ENCODE measurements around the gene KCNJ10.

Gene KCNJ10

DNA sequence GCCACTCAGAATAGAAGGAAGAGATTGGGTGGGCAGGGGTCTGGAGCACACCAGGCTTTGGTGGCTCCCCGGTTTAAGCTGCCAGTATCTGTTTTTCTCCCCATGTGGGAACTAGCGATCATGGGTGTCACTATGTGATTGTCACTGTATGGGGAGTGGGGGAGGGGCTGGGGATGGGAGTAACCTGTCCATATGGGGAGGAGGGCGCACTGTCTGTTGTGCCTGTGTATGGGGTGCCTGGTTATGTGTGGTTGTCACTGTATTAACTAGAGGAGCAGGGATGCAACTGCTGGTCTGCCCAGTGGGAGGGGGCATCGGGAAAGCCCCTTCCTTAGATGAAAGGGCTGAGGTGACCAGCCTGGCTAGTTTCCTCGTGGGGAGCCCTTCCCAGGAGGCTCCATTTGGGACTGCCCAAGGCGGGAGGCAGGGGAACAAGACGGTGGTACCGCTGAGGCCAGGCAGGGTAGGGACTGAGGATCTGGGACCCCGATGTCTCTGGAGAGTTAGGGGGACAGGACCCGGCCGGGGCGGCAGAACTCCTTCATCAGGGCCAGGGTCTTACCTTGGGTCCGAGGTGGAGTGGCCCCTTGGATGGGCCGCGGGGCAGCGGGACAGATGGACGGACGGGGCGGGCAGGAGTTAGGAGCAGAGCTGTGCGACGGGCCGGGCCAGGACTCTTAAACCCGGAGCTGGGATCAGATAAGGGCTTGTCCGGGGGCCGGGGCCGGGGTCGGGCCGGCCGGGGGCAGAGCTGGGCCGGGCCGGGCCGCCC, at the start of gene KCNJ10:
Gene KCNJ10 (minus strand): TSS at position 701 of the 772 bp plus-strand sequence. CDS start 27,628 bp downstream, outside the sequence.
- TF ChIP-seq RAD21 (IDR thresholded peaks at IDR 0.05; ENCODE audit: low read depth) (no peak), CREB1 (IDR thresholded peaks at IDR 0.05; ENCODE audit: low read depth) (no peak), TCF12 (IDR thresholded peaks at IDR 0.05; ENCODE audit: low read depth) (no peak), EGR1 (IDR thresholded peaks at IDR 0.05) (no peak), EP300 (IDR thresholded peaks at IDR 0.05; ENCODE audit: borderline replicate concordance) (no peak), NFIC (IDR thresholded peaks at IDR 0.05) (no peak), TAF1 (IDR thresholded peaks at IDR 0.05; ENCODE audit: low read depth) (no peak), FOXM1 (IDR thresholded peaks at IDR 0.05; ENCODE audit: borderline replicate concordance, low read depth) (no peak), YY1 (IDR thresholded peaks at IDR 0.05; ENCODE audit: low read depth) (no peak), ZBTB7A (IDR thresholded peaks at IDR 0.05; ENCODE audit: low read depth) (no peak), CEBPB (IDR thresholded peaks at IDR 0.05) (no peak), TEAD4 (IDR thresholded peaks at IDR 0.05) (no peak)
- TF ChIP-seq, protein P1, sequence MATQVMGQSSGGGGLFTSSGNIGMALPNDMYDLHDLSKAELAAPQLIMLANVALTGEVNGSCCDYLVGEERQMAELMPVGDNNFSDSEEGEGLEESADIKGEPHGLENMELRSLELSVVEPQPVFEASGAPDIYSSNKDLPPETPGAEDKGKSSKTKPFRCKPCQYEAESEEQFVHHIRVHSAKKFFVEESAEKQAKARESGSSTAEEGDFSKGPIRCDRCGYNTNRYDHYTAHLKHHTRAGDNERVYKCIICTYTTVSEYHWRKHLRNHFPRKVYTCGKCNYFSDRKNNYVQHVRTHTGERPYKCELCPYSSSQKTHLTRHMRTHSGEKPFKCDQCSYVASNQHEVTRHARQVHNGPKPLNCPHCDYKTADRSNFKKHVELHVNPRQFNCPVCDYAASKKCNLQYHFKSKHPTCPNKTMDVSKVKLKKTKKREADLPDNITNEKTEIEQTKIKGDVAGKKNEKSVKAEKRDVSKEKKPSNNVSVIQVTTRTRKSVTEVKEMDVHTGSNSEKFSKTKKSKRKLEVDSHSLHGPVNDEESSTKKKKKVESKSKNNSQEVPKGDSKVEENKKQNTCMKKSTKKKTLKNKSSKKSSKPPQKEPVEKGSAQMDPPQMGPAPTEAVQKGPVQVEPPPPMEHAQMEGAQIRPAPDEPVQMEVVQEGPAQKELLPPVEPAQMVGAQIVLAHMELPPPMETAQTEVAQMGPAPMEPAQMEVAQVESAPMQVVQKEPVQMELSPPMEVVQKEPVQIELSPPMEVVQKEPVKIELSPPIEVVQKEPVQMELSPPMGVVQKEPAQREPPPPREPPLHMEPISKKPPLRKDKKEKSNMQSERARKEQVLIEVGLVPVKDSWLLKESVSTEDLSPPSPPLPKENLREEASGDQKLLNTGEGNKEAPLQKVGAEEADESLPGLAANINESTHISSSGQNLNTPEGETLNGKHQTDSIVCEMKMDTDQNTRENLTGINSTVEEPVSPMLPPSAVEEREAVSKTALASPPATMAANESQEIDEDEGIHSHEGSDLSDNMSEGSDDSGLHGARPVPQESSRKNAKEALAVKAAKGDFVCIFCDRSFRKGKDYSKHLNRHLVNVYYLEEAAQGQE (IDR thresholded peaks at IDR 0.05; ENCODE audit: low read depth): no peak
- TF ChIP-seq, protein P2, sequence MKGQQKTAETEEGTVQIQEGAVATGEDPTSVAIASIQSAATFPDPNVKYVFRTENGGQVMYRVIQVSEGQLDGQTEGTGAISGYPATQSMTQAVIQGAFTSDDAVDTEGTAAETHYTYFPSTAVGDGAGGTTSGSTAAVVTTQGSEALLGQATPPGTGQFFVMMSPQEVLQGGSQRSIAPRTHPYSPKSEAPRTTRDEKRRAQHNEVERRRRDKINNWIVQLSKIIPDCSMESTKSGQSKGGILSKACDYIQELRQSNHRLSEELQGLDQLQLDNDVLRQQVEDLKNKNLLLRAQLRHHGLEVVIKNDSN (IDR thresholded peaks at IDR 0.05): no peak
- TF ChIP-seq, protein P3, sequence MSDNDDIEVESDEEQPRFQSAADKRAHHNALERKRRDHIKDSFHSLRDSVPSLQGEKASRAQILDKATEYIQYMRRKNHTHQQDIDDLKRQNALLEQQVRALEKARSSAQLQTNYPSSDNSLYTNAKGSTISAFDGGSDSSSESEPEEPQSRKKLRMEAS (IDR thresholded peaks at IDR 0.05): no peak

DNA sequence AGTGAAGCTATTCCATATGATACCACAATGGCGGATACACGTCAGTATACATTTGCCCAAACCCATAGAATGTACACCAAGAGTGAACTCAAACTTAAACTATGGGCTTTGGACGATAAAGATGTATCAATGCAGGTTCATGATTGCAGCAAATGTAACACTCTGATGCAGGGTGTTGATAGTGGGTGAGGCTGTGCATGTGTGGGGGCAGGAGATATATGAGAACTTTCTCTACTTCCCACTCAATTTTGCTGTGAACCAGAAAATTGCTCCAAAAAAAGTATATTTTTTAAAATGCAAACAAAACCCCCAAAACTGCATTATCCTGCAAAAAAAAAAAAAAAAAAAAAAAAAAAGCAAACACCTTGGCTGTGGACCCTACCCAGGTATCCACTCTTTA, 49.0 kb upstream of the KCNJ10 start:
- TF ChIP-seq FOXM1 (IDR thresholded peaks at IDR 0.05; ENCODE audit: borderline replicate concordance, low read depth) (no peak), EP300 (IDR thresholded peaks at IDR 0.05; ENCODE audit: borderline replicate concordance) (no peak), CREB1 (IDR thresholded peaks at IDR 0.05; ENCODE audit: low read depth) (no peak), TEAD4 (IDR thresholded peaks at IDR 0.05) (no peak), EGR1 (IDR thresholded peaks at IDR 0.05) (no peak), RAD21 (IDR thresholded peaks at IDR 0.05; ENCODE audit: low read depth) (no peak), TAF1 (IDR thresholded peaks at IDR 0.05; ENCODE audit: low read depth) (no peak), NFIC (IDR thresholded peaks at IDR 0.05) (no peak), ZBTB7A (IDR thresholded peaks at IDR 0.05; ENCODE audit: low read depth) (no peak), CEBPB (IDR thresholded peaks at IDR 0.05) (no peak), YY1 (IDR thresholded peaks at IDR 0.05; ENCODE audit: low read depth) (no peak), TCF12 (IDR thresholded peaks at IDR 0.05; ENCODE audit: low read depth) (no peak)
- TF ChIP-seq, protein P3 (IDR thresholded peaks at IDR 0.05): no peak
- TF ChIP-seq, protein P2 (IDR thresholded peaks at IDR 0.05): no peak
- TF ChIP-seq, protein P1 (IDR thresholded peaks at IDR 0.05; ENCODE audit: low read depth): no peak

DNA sequence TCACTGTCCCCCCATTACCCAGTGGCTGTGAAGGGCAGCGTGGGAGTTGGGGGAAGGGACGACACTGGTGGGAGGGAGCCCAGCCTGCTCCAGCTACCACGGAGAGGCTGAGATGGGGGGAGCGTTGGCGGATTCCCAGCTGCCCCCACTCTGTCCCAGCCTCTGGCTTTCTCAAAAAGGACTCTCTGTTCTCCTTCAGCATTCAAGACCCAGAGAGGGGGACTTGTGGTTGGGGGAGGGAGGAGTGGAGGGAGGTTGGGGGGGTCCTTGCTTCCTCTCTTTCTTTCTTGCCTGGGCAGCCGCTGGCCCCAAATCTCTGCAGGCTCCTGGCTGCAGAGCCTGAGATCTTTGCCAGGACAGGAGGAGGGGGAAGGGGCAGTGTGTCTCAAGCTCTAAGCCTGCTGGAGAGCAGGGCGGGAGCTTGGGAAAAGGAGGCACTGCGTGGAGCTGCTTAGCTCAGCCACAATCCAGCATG, 47.8 kb upstream of the KCNJ10 start:
- TF ChIP-seq TCF12 (IDR thresholded peaks at IDR 0.05; ENCODE audit: low read depth) (no peak), NFIC (IDR thresholded peaks at IDR 0.05) (peak; percentile 44; the same call in 1 of the 2 replicates)

DNA sequence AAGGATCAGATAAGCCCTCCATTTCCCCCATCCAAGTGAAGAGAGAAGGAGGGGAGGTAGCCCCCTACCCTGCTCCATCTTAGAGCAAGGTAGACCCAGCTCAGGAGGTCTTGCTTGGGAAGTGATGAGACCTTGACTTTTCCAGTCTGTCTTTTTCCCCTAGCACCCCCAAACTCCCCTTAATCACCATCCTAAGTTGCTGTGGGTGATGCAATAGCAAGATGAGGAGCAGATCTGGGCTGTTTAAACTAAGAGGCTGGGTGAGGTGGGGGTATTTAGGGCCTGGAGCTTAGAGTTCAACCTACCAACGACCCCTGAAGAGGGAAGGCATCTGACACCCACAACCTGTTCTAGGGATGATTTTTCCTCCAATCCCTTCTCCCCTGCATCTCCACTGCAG, 47.3 kb upstream of the KCNJ10 start:
- no peak for TF ChIP-seq CREB1 (IDR thresholded peaks at IDR 0.05; ENCODE audit: low read depth)
- no peak for TF ChIP-seq TCF12 (IDR thresholded peaks at IDR 0.05; ENCODE audit: low read depth)
- 0 out of 2 replicates have a peak, but pooled peaks have one; percentile 26 for TF ChIP-seq CEBPB (IDR thresholded peaks at IDR 0.05)

DNA sequence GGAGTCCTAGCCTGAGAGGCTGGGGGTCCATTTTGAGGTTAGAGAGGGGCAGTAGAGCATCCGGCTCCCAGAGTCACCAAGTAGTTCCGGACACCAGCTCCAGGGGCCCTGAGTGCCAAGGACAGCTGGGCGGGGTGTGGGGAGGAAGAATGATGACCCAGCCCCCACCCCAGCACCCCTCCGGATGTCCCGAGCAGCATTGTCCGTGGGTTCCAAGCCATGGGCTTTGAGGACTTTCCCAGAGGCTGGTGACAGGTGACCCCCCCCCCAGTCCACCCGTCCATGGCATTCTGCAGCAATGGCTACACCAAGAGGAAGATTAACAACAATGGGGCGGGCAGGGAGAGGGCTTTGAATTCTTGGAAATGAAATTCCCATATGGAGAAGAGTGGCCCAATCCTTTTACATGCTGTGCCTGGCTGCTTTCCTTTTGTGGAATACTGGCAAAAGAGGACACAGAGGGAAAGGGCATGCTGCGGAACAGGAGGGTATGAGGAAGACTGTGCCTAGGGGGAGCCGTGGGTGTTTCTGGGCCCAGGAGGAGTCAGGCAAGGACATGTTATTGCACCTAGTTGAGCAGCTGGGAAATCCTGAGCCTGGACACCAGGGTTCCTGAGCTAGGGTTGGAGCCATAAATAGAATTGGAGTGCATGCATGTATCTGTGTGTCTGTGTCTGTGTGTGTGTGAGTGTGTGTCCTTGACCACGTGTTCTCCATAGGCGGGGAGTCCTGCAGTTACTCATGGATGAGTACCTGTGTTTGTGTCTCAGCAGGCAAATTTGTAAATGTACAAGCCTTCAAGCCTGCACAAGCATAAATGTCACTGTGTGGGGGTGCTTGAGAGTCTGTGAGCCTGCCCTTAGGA, 46.6 kb upstream of the KCNJ10 start:
- TF ChIP-seq, protein P2 (IDR thresholded peaks at IDR 0.05): peak; percentile 33; the same call in 1 of the 2 replicates
- no peak for TF ChIP-seq EP300 (IDR thresholded peaks at IDR 0.05; ENCODE audit: borderline replicate concordance)
